IMR-90 (cell line): ENCODE results near the gene RNF2. TPM values are rescaled to one million over a fixed set of nuclear protein-coding genes. Genes with fewer than 3 reads are reported as not detected.
A peak's percentile ranks its signal among the peaks of the same experiment; 100 is the strongest.

Experiments used
- ATAC-seq: fragments of 200-7000 bp; cut with Tn5 transposase; 2 replicates; pipeline ENCODE4 v1.9.1; 2020; ENCODE audit warnings: low read depth, mild to moderate bottlenecking, moderate library complexity
- BruUV-seq: library from RNA; stranded (reverse); fragments of 400-500 nt; replicated peaks from 2 replicates; lab custom pipeline; 2021; lab: Mats Ljungman, UMichigan
- CTCF ChIA-PET: fragments of 300-600 bp; formaldehyde crosslinking; extraction: SDS; loops from one replicate; lab custom pipeline; 2021; ENCODE audit warnings: antibody characterized with exemption; lab: Yijun Ruan, JAX
- POLR2A ChIA-PET: fragments of 300-600 bp; sonication (Branson Sonifier 250); formaldehyde crosslinking; loops from one replicate; lab custom pipeline; 2022; ENCODE audit warnings: antibody characterized with exemption; ENCODE audit not compliant: unreplicated experiment; lab: Charles Lee
- DNase-seq: peaks from one replicate; pipeline ENCODE4 v3.0.0; 2013
- H2AFZ ChIP-seq: replicated peaks from 2 replicates; pipeline ENCODE3; 2013; ENCODE audit warnings: low read length, mild to moderate bottlenecking; ENCODE audit not compliant: poor library complexity
- H2AK5ac ChIP-seq: 2 replicates; pipeline ENCODE4 v1.6.1; 2013; ENCODE audit warnings: low read depth, low read length, inconsistent platforms
- H2AK9ac ChIP-seq: replicated peaks from 2 replicates; pipeline ENCODE3; 2013; ENCODE audit warnings: mild to moderate bottlenecking, low read depth, low read length, moderate library complexity; ENCODE audit not compliant: poor library complexity
- H2BK120ac ChIP-seq: 2 replicates; pipeline ENCODE4 v1.6.1; 2013; ENCODE audit warnings: low read depth, low read length, inconsistent platforms
- H2BK15ac ChIP-seq: 3 replicates; pipeline ENCODE4 v1.6.1; 2013; ENCODE audit warnings: low read depth, low read length, inconsistent platforms
- H2BK20ac ChIP-seq: 2 replicates; pipeline ENCODE4 v1.6.1; 2013; ENCODE audit warnings: low read depth, mild to moderate bottlenecking, inconsistent platforms, low read length, moderate library complexity
- H2BK5ac ChIP-seq: 2 replicates; pipeline ENCODE4 v1.6.1; 2013; ENCODE audit warnings: mild to moderate bottlenecking, low read depth, low read length, inconsistent platforms; ENCODE audit not compliant: poor library complexity, severe bottlenecking
- H3K14ac ChIP-seq: replicated peaks from 2 replicates; pipeline ENCODE4 v1.6.1; 2013; ENCODE audit warnings: low read depth, low read length, inconsistent platforms
- H3K18ac ChIP-seq: 2 replicates; pipeline ENCODE4 v1.6.1; 2013; ENCODE audit warnings: low read depth, low read length, control low read depth
- H3K23ac ChIP-seq: 2 replicates; pipeline ENCODE4 v1.6.1; 2013; ENCODE audit warnings: low read depth, low read length, inconsistent platforms
- H3K27ac ChIP-seq: 2 replicates; pipeline ENCODE4 v1.5.1; 2013; ENCODE audit warnings: mild to moderate bottlenecking, control low read depth, low read length; ENCODE audit not compliant: insufficient read depth
- H3K27me3 ChIP-seq: 2 replicates; pipeline ENCODE4 v1.6.1; 2013; ENCODE audit warnings: low read length; ENCODE audit not compliant: control insufficient read depth, insufficient read depth
- H3K36me3 ChIP-seq: 2 replicates; pipeline ENCODE4 v1.6.1; 2013; ENCODE audit warnings: low read length, mixed read lengths; ENCODE audit not compliant: control insufficient read depth, insufficient read depth
- H3K4ac ChIP-seq: 2 replicates; pipeline ENCODE4 v1.6.1; 2013; ENCODE audit warnings: low read depth, low read length, inconsistent platforms
- H3K4me1 ChIP-seq: 2 replicates; pipeline ENCODE4 v1.6.1; 2013; ENCODE audit warnings: low read length, mixed read lengths; ENCODE audit not compliant: control insufficient read depth, insufficient read depth
- H3K4me2 ChIP-seq: 2 replicates; pipeline ENCODE4 v1.6.1; 2013; ENCODE audit warnings: low read depth, mild to moderate bottlenecking, control low read depth, low read length, moderate library complexity
- H3K4me3 ChIP-seq: 2 replicates; pipeline ENCODE4 v1.5.1; 2013; ENCODE audit warnings: low read depth, mild to moderate bottlenecking, control low read depth, low read length, moderate library complexity; ENCODE audit not compliant: insufficient read depth
- H3K56ac ChIP-seq: 2 replicates; pipeline ENCODE4 v1.6.1; 2013; ENCODE audit warnings: low read length, inconsistent platforms; ENCODE audit not compliant: insufficient read depth; ENCODE audit errors: extremely low read depth
- H3K79me1 ChIP-seq, 2 experiments: 2 replicates each; pipeline ENCODE4 v1.6.1; 2013; ENCODE audit warnings: low read length in 2 of 2, inconsistent platforms in 1 of 2, low read depth in 1 of 2
- H3K9ac ChIP-seq: 2 replicates; pipeline ENCODE4 v1.6.1; 2013; ENCODE audit warnings: low read depth, low read length, control low read depth
- H3K9me1 ChIP-seq: 2 replicates; pipeline ENCODE4 v1.6.1; 2013; ENCODE audit warnings: low read length, inconsistent platforms; ENCODE audit not compliant: insufficient read depth
- H3K9me3 ChIP-seq: 2 replicates; pipeline ENCODE4 v1.6.1; 2013; ENCODE audit warnings: low read length; ENCODE audit not compliant: control insufficient read depth, insufficient read depth
- H4K20me1 ChIP-seq: 2 replicates; pipeline ENCODE4 v1.6.1; 2013; ENCODE audit warnings: low read length, inconsistent platforms; ENCODE audit not compliant: insufficient read depth
- H4K5ac ChIP-seq: 2 replicates; pipeline ENCODE4 v1.6.1; 2013; ENCODE audit warnings: mild to moderate bottlenecking, low read depth, low read length, control low read depth
- H4K8ac ChIP-seq, 2 experiments: 2 replicates each; pipeline ENCODE4 v1.6.1; 2013; ENCODE audit warnings: low read depth in 2 of 2, low read length in 2 of 2, control low read depth in 1 of 2, inconsistent platforms in 1 of 2
- H4K91ac ChIP-seq: 2 replicates; pipeline ENCODE4 v1.6.1; 2013; ENCODE audit warnings: low read depth, low read length, inconsistent platforms; ENCODE audit not compliant: insufficient read depth
- BHLHE40 ChIP-seq: fragments of 150-350 bp; IDR thresholded peaks from 2 replicates; pipeline ENCODE4 v1.6.1; 2016; ENCODE audit warnings: mild to moderate bottlenecking, low read depth, low read length
- CEBPB ChIP-seq: IDR thresholded peaks from 2 replicates; pipeline ENCODE4 v1.6.1; 2012; ENCODE audit warnings: low read depth, low read length, improper control_type of control experiment
- CHD1 ChIP-seq: IDR thresholded peaks from 2 replicates; pipeline ENCODE4 v1.6.1; 2012; ENCODE audit warnings: low read depth, low read length, improper control_type of control experiment
- CTCF ChIP-seq: conservative IDR thresholded peaks from 2 replicates; pipeline ENCODE4 v1.5.1; 2012; ENCODE audit warnings: mild to moderate bottlenecking, low read depth, low read length, improper control_type of control experiment
- ELK1 ChIP-seq: fragments of 150-350 bp; IDR thresholded peaks from 2 replicates; pipeline ENCODE4 v1.6.1; 2016; ENCODE audit warnings: low read depth, mild to moderate bottlenecking, low read length, moderate library complexity, borderline replicate concordance
- FOS ChIP-seq: fragments of 150-350 bp; IDR thresholded peaks from 2 replicates; pipeline ENCODE4 v1.6.1; 2016; ENCODE audit warnings: low read depth, low read length
- MAFK ChIP-seq: IDR thresholded peaks from 2 replicates; pipeline ENCODE4 v1.6.1; 2012; ENCODE audit warnings: low read depth, low read length, improper control_type of control experiment
- MAZ ChIP-seq: IDR thresholded peaks from 2 replicates; pipeline ENCODE4 v1.6.1; 2012; ENCODE audit warnings: low read depth, mild to moderate bottlenecking, low read length, improper control_type of control experiment, moderate library complexity, borderline replicate concordance
- MXI1 ChIP-seq: IDR thresholded peaks from 2 replicates; pipeline ENCODE4 v1.6.1; 2012; ENCODE audit warnings: low read depth, mild to moderate bottlenecking, low read length, moderate library complexity, borderline replicate concordance
- NFE2L2 ChIP-seq: fragments of 150-350 bp; IDR thresholded peaks from 2 replicates; pipeline ENCODE4 v1.6.1; 2016; ENCODE audit warnings: low read depth, mild to moderate bottlenecking, low read length
- POLR2A ChIP-seq: IDR thresholded peaks from 2 replicates; pipeline ENCODE4 v1.6.1; 2012; ENCODE audit warnings: mild to moderate bottlenecking, low read depth, low read length
- RAD21 ChIP-seq: IDR thresholded peaks from 2 replicates; pipeline ENCODE4 v1.6.1; 2012; ENCODE audit warnings: low read length, improper control_type of control experiment
- RCOR1 ChIP-seq: IDR thresholded peaks from 2 replicates; pipeline ENCODE4 v1.6.1; 2012; ENCODE audit warnings: mild to moderate bottlenecking, low read length, improper control_type of control experiment; ENCODE audit not compliant: insufficient replicate concordance
- RFX5 ChIP-seq: IDR thresholded peaks from 2 replicates; pipeline ENCODE4 v1.8.0; 2012; ENCODE audit warnings: low read depth, mild to moderate bottlenecking, low read length, moderate library complexity
- SMC3 ChIP-seq: fragments of 150-350 bp; IDR thresholded peaks from 2 replicates; pipeline ENCODE4 v1.6.1; 2016; ENCODE audit warnings: low read depth, mild to moderate bottlenecking, antibody characterized with exemption, low read length, moderate library complexity
- USF2 ChIP-seq: fragments of 150-350 bp; IDR thresholded peaks from 2 replicates; pipeline ENCODE4 v1.6.1; 2017; ENCODE audit warnings: mild to moderate bottlenecking, antibody characterized with exemption, low read length, low read depth
- dilution Hi-C: fragments of 300-500 bp; cut with HindIII; formaldehyde crosslinking; loops from one replicate; pipeline ENCODE4 v1.14.3; 2018; ENCODE audit warnings: low sequenced_read_pairs; ENCODE audit not compliant: unreplicated experiment
- in situ Hi-C: fragments of 300-500 bp; cut with MboI; formaldehyde crosslinking; loops from 3 replicates; pipeline ENCODE4 v1.14.3; 2019; ENCODE audit warnings: low sequenced_read_pairs, inconsistent platforms, mixed read lengths
- intact Hi-C: fragments of 100-400 bp; cut with micrococcal nuclease; formaldehyde crosslinking; loops from 2 replicates; pipeline ENCODE4 v1.10.0; 2022
- polyA plus RNA-seq, 3 experiments: library from polyadenylated mRNA; depleted of rRNA; stranded (reverse); fragments of >200 nt; gene quantifications; 2 replicates each; pipeline ENCODE4 v1.2.3, GENCODE V29; 2012; ENCODE audit warnings: low replicate concordance in 1 of 3
- total RNA-seq: library from RNA; depleted of rRNA; stranded (reverse); fragments of >200 nt; gene quantifications from 2 replicates; pipeline ENCODE4 v1.2.3, GENCODE V29; 2012

Gene RNF2
- total and polyA plus RNA-seq, 2 of the 4 experiments (the other 2 are of a cell fraction): 22.6 to 48.8 TPM

GRCh38 chr1:185110145-185110544 is 64.8 kb downstream of the RNF2 start:
- Histone ChIP-seq H2BK5ac (no peak overlapping the region), H4K5ac (no peak overlapping the region), H3K23ac (no peak overlapping the region), H4K20me1 (no peaks in the 10 kb centered on the region), H2BK120ac (no peak overlapping the region), H3K4me3 (no peak overlapping the region), H4K8ac (no peak overlapping the region), H3K9ac (no peak overlapping the region), H3K4ac (no peak overlapping the region), H3K9me1 (no peaks in the 10 kb centered on the region), H2BK20ac (no peak overlapping the region), H3K56ac (no peak overlapping the region), H3K36me3 (no peaks in the 10 kb centered on the region), H2AFZ (no peak overlapping the region), H2AK9ac (no peak overlapping the region), H3K27ac (no peak overlapping the region), H3K4me1 (no peaks in the 10 kb centered on the region), H3K27me3 (no peaks in the 10 kb centered on the region), H2AK5ac (no peak overlapping the region), H3K14ac (no peak overlapping the region), H3K18ac (no peak overlapping the region), H2BK15ac (no peak overlapping the region), H3K79me1 (no peaks in the 10 kb centered on the region; a peak in 1 of 4 replicates), H3K9me3 (peaks cover 10% of the 10 kb centered on the region), H4K91ac (no peak overlapping the region), H3K4me2 (no peak overlapping the region)
- no peak for ATAC-seq
- ChIA-PET CTCF (no interaction called here), POLR2A (no interaction called here)
- in situ Hi-C loops (no loop called here), intact Hi-C loops (no loop called here), dilution Hi-C loops (no loop called here)
- peak; percentile 4 for DNase-seq
- no TSS peak for BruUV-seq
- TF ChIP-seq USF2: no peak
- TF ChIP-seq SMC3: no peak
- no peak for TF ChIP-seq RCOR1
- TF ChIP-seq ELK1: no peak
- no peak for TF ChIP-seq CTCF
- no peak for TF ChIP-seq NFE2L2
- TF ChIP-seq MAFK: no peak
- TF ChIP-seq RFX5: no peak
- TF ChIP-seq MXI1: no peak
- no peak for TF ChIP-seq MAZ
- TF ChIP-seq FOS: no peak
- no peak for TF ChIP-seq CEBPB
- TF ChIP-seq POLR2A: no peak
- no peak for TF ChIP-seq BHLHE40
- TF ChIP-seq CHD1: no peak
- TF ChIP-seq RAD21: no peak
